ENCODE measurements around the gene SNX32. TPM values are rescaled to one million over a fixed set of nuclear protein-coding genes. Genes with fewer than 3 reads are reported as not detected.

The SNX32 gene
- polyA plus RNA-seq, 2 of the 4 experiments (the other 2 are of a cell fraction) = 0.08 TPM; not detected in 1

DNA sequence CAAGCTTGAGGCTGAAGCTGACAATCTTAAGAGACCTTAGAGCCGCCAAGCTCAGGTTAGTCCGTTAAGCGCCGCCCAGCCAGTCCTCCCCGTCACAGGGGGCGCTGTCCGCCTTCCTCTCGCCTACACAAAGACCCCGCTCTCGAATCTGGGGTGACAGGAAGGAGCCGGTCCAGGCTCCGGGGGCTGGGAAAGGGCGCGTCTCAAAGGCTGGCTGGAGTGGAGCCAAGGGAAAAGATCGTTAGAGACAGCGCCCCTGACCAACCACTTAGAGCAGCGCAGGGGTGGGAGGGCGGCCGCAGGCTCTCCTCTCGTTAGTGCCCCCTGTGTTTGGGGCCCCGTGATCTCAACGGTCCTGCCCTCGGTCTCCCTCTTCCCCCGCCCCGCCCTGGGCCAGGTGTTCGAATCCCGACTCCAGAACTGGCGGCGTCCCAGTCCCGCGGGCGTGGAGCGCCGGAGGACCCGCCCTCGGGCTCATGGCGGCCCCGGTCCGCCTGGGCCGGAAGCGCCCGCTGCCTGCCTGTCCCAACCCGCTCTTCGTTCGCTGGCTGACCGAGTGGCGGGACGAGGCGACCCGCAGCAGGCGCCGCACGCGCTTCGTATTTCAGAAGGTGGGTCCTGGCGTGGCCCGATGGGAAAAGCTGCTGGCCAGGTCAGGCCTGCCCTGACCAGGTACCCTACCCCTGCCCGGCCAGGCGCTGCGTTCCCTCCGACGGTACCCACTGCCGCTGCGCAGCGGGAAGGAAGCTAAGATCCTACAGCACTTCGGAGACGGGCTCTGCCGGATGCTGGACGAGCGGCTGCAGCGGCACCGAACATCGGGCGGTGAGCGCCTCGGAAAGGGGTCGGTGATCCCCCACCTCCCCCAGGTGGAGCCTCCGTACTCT, 26.8 kb downstream of the SNX32 start, which contains the start of gene MUS81:
TSS of gene MUS81 (plus strand) at position 156 of the 887 bp plus-strand sequence. CDS start at position 477, 321 bp downstream.
- H3K4me1 ChIP-seq = peaks cover 18% of the 10 kb centered on the region
- DNase-seq (ENCODE audit: low read depth in 1 of 2, low spot score in 1 of 2) (peak; percentile 97 to 99), ATAC-seq (peak; percentile 40 to 74), FAIRE-seq (no peak)
- CTCF ChIA-PET = interaction anchor here (0.6 to 7.6 kb wide), 52 partner anchors 9 to 419 kb away, joined by 3 to 195 read pairs (median 4); partner anchors contain the start of genes AP5B1, CCDC85B, CTSW and EFEMP2
- WGBS (ENCODE audit: missing lambda C conversion rate) = 2% methylated on average over 33 of the region's 78 CpGs
- POLR2A ChIA-PET = interaction anchor here (0.7 to 3.4 kb wide), 15 partner anchors 9 to 245 kb away, joined by 3 to 36 read pairs (median 8); partner anchors contain the start of genes AP5B1, CCDC85B, KAT5 and PCNX3
- H3K4me3 ChIP-seq = peak within 1 kb of the TSS; percentile 70
- H3K9me3 ChIP-seq = no peaks in the 10 kb centered on the region
- peak within 1 kb of the TSS; percentile 88 to 96 for H3K27ac ChIP-seq
- H3K4me2 ChIP-seq = peak within 1 kb of the TSS; percentile 87
- TF ChIP-seq KDM1A (IDR thresholded peaks at IDR 0.05; ENCODE audit: low read depth) (no peak), HOXA7 (CRISPR knock-in tag; IDR thresholded peaks at IDR 0.05) (no peak), SMC3 (IDR thresholded peaks at IDR 0.05) (no peak), BCL3 (IDR thresholded peaks at IDR 0.05) (peak; percentile 63; the same call in 2 of the 3 replicates), BHLHE40 (IDR thresholded peaks at IDR 0.05; ENCODE audit: low read depth, low read length) (0 out of 2 replicates have a peak, but pooled peaks have one; percentile 10), RCOR1 (IDR thresholded peaks at IDR 0.05; ENCODE audit: low read depth, low read length) (no peak), REST (IDR thresholded peaks at IDR 0.05) (no peak; the same call in 1 of the 2 replicates), EHF (CRISPR knock-in tag; IDR thresholded peaks at IDR 0.05) (no peak), ZFP36 (IDR thresholded peaks at IDR 0.05; ENCODE audit: borderline replicate concordance, partially characterized antibody) (no peak), RNF2 (IDR thresholded peaks at IDR 0.05; ENCODE audit: borderline replicate concordance, low read depth) (no peak), ESRRA (IDR thresholded peaks at IDR 0.05; ENCODE audit: borderline replicate concordance, low read length) (no peak; the same call in 1 of the 2 replicates), HEYL (CRISPR knock-in tag; IDR thresholded peaks at IDR 0.05) (no peak), CBX2 (IDR thresholded peaks at IDR 0.05; ENCODE audit: borderline replicate concordance, low read depth) (no peak), CBX8 (IDR thresholded peaks at IDR 0.05) (no peak), RAD21 (conservative IDR thresholded peaks at IDR 0.05 in 1 of 2, IDR thresholded peaks at IDR 0.05 in 1 of 2) (no peak), JUN (IDR thresholded peaks at IDR 0.05) (peak; percentile 11 to 77; a peak in 4 of 5 replicates), EP300 (IDR thresholded peaks at IDR 0.05) (no peak), TP53 (CRISPR knock-in tag; IDR thresholded peaks at IDR 0.05) (no peak), RARB (CRISPR knock-in tag; IDR thresholded peaks at IDR 0.05) (no peak), CHD2 (IDR thresholded peaks at IDR 0.05; ENCODE audit: low read length, partially characterized antibody) (no peak), PHF8 (IDR thresholded peaks at IDR 0.05; ENCODE audit: borderline replicate concordance, low read depth) (peak; percentile 75), NPAS2 (CRISPR knock-in tag; IDR thresholded peaks at IDR 0.05; ENCODE audit: borderline replicate concordance) (no peak), MAX (IDR thresholded peaks at IDR 0.05) (peak; percentile 63; the same call in 1 of the 2 replicates), E2F6 (IDR thresholded peaks at IDR 0.05; ENCODE audit: borderline replicate concordance, low read depth) (no peak), ZNF302 (CRISPR knock-in tag; IDR thresholded peaks at IDR 0.05) (no peak), CHD4 (IDR thresholded peaks at IDR 0.05; ENCODE audit: borderline replicate concordance) (no peak)
- TF ChIP-seq, protein P1, sequence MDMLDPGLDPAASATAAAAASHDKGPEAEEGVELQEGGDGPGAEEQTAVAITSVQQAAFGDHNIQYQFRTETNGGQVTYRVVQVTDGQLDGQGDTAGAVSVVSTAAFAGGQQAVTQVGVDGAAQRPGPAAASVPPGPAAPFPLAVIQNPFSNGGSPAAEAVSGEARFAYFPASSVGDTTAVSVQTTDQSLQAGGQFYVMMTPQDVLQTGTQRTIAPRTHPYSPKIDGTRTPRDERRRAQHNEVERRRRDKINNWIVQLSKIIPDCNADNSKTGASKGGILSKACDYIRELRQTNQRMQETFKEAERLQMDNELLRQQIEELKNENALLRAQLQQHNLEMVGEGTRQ (IDR thresholded peaks at IDR 0.05) = 0 out of 2 replicates have a peak, but pooled peaks have one; percentile 17
- TF ChIP-seq, protein P2, sequence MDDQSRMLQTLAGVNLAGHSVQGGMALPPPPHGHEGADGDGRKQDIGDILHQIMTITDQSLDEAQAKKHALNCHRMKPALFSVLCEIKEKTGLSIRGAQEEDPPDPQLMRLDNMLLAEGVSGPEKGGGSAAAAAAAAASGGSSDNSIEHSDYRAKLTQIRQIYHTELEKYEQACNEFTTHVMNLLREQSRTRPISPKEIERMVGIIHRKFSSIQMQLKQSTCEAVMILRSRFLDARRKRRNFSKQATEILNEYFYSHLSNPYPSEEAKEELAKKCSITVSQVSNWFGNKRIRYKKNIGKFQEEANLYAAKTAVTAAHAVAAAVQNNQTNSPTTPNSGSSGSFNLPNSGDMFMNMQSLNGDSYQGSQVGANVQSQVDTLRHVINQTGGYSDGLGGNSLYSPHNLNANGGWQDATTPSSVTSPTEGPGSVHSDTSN (IDR thresholded peaks at IDR 0.05) = peak; percentile 54; the same call in 1 of the 2 replicates
- TF ChIP-seq, protein P3, sequence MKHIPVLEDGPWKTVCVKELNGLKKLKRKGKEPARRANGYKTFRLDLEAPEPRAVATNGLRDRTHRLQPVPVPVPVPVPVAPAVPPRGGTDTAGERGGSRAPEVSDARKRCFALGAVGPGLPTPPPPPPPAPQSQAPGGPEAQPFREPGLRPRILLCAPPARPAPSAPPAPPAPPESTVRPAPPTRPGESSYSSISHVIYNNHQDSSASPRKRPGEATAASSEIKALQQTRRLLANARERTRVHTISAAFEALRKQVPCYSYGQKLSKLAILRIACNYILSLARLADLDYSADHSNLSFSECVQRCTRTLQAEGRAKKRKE (CRISPR knock-in tag; IDR thresholded peaks at IDR 0.05; ENCODE audit: low read depth) = no peak
